Activated naive CD4-positive, alpha-beta T cell treated with anti-CD3 and anti-CD28 coated beads for 36 hours (primary cell): ENCODE measurements around the gene BOLA3. TPM values are rescaled to one million over a fixed set of nuclear protein-coding genes. Genes with fewer than 3 reads are reported as not detected.

Source experiments
- CTCF ChIA-PET: fragments of 350-600 bp; sonication (Branson Sonifier 250); formaldehyde crosslinking; loops from one replicate; lab custom pipeline; 2021; ENCODE audit warnings: antibody characterized with exemption; lab: Charles Lee
- DNase-seq: peaks from one replicate; pipeline ENCODE4 v3.0.0-alpha.2; 2020
- H3K27ac Mint-ChIP-seq: one replicate; pipeline ENCODE4 v1.8.0; 2021; ENCODE audit warnings: mild to moderate bottlenecking, mixed read lengths
- H3K27me3 Mint-ChIP-seq: one replicate; pipeline ENCODE4 v1.8.0; 2021; ENCODE audit warnings: low read depth, mixed read lengths
- H3K36me3 Mint-ChIP-seq: one replicate; pipeline ENCODE4 v1.8.0; 2021; ENCODE audit warnings: low read depth, mixed read lengths
- H3K4me1 Mint-ChIP-seq: one replicate; pipeline ENCODE4 v1.8.0; 2021; ENCODE audit warnings: low read depth, mixed read lengths
- H3K4me3 Mint-ChIP-seq: one replicate; pipeline ENCODE4 v1.8.0; 2021; ENCODE audit warnings: mild to moderate bottlenecking, moderate library complexity, mixed read lengths
- H3K9me3 Mint-ChIP-seq: one replicate; pipeline ENCODE4 v1.8.0; 2021; ENCODE audit warnings: mixed read lengths
- intact Hi-C: fragments of 100-400 bp; cut with micrococcal nuclease; formaldehyde crosslinking; loops from one replicate; pipeline ENCODE4 v1.15.1; 2023
- total RNA-seq, 2 experiments: library from RNA; stranded (reverse); gene quantifications; one replicate each; pipeline ENCODE4 v1.2.3, GENCODE V29; 2021

BOLA3 gene
- total RNA-seq, 2 experiments from 2014 or later = 103 to 112 TPM

GRCh38 chr2:74100254-74101216, 47.2 kb downstream of the BOLA3 start:
- DNase-seq = no peak
- Mint-ChIP-seq H3K9me3 (no peaks in the 10 kb centered on the region), H3K27me3 (no peaks in the 10 kb centered on the region), H3K27ac (peak overlapping the region; percentile 18), H3K4me1 (no peaks in the 10 kb centered on the region), H3K4me3 (no peak overlapping the region), H3K36me3 (peaks cover 13% of the 10 kb centered on the region)
- CTCF ChIA-PET = no interaction called here
- intact Hi-C loops = loop anchor here (10.0 kb wide), 2 partner anchors 196 to 276 kb away; partner anchors contain the start of gene STAMBP

- Mint-ChIP-seq H3K9me3 (no peaks in the 10 kb centered on the region), H3K36me3 (peaks cover 13% of the 10 kb centered on the region), H3K4me3 (no peak overlapping the region), H3K27me3 (no peaks in the 10 kb centered on the region), H3K4me1 (no peaks in the 10 kb centered on the region), H3K27ac (no peak overlapping the region)
- DNase-seq = no peak
- CTCF ChIA-PET = no interaction called here
- intact Hi-C loops = loop anchor here (10.0 kb wide), 2 partner anchors 195 to 275 kb away; partner anchors contain the start of gene STAMBP
Observed at GRCh38 chr2:74099835-74100234, 47.9 kb downstream of the BOLA3 start.

GRCh38 chr2:74099271-74099670, 48.4 kb downstream of the BOLA3 start:
- Mint-ChIP-seq H3K4me1 (no peaks in the 10 kb centered on the region), H3K9me3 (no peaks in the 10 kb centered on the region), H3K4me3 (no peak overlapping the region), H3K27me3 (no peaks in the 10 kb centered on the region), H3K36me3 (peaks cover 16% of the 10 kb centered on the region), H3K27ac (peak overlapping the region; percentile 24)
- DNase-seq = no peak
- intact Hi-C loops = no loop called here
- CTCF ChIA-PET = interaction anchor here (0.6 kb wide), 1 partner anchor 26 kb away, joined by 4 read pairs; no protein-coding TSS in a partner anchor

GRCh38 chr2:74097574-74097973, 50.1 kb downstream of the BOLA3 start:
- Mint-ChIP-seq H3K4me1 (no peaks in the 10 kb centered on the region), H3K27me3 (no peaks in the 10 kb centered on the region), H3K4me3 (no peak overlapping the region), H3K27ac (peak overlapping the region; percentile 14), H3K9me3 (no peaks in the 10 kb centered on the region), H3K36me3 (peaks cover 18% of the 10 kb centered on the region)
- no peak for DNase-seq
- intact Hi-C loops = no loop called here
- CTCF ChIA-PET = interaction anchor here (0.6 to 1.2 kb wide), 2 partner anchors 13 to 190 kb away, joined by 3 to 4 read pairs; no protein-coding TSS in a partner anchor

- Mint-ChIP-seq H3K36me3 (peaks cover 20% of the 10 kb centered on the region), H3K4me1 (no peaks in the 10 kb centered on the region), H3K27ac (no peak overlapping the region), H3K9me3 (no peaks in the 10 kb centered on the region), H3K27me3 (no peaks in the 10 kb centered on the region), H3K4me3 (no peak overlapping the region)
- CTCF ChIA-PET = no interaction called here
- intact Hi-C loops = no loop called here
- DNase-seq = no peak
Observed at GRCh38 chr2:74096052-74096451, 51.7 kb downstream of the BOLA3 start.

- intact Hi-C loops = no loop called here
- Mint-ChIP-seq H3K4me1 (no peaks in the 10 kb centered on the region), H3K27me3 (no peaks in the 10 kb centered on the region), H3K27ac (no peak overlapping the region), H3K9me3 (no peaks in the 10 kb centered on the region), H3K36me3 (peaks cover 18% of the 10 kb centered on the region), H3K4me3 (no peak overlapping the region)
- CTCF ChIA-PET = no interaction called here
- no peak for DNase-seq
Observed at GRCh38 chr2:74095632-74096031, 52.1 kb downstream of the BOLA3 start.

GRCh38 chr2:74094291-74094690, 53.4 kb downstream of the BOLA3 start:
- no peaks in the 10 kb centered on the region for H3K27me3 Mint-ChIP-seq
- H3K9me3 Mint-ChIP-seq = no peaks in the 10 kb centered on the region
- H3K27ac Mint-ChIP-seq = no peak overlapping the region
- DNase-seq = no peak
- peaks cover 18% of the 10 kb centered on the region for H3K36me3 Mint-ChIP-seq
- no peaks in the 10 kb centered on the region for H3K4me1 Mint-ChIP-seq
- no peak overlapping the region for H3K4me3 Mint-ChIP-seq
- CTCF ChIA-PET = interaction anchor here (0.6 kb wide), 1 partner anchor 457 kb away, joined by 7 read pairs; no protein-coding TSS in a partner anchor
- intact Hi-C loops = no loop called here

- Mint-ChIP-seq H3K36me3 (peaks cover 16% of the 10 kb centered on the region), H3K9me3 (no peaks in the 10 kb centered on the region), H3K27me3 (no peaks in the 10 kb centered on the region), H3K4me3 (no peak overlapping the region), H3K4me1 (no peaks in the 10 kb centered on the region), H3K27ac (no peak overlapping the region)
- DNase-seq = no peak
- intact Hi-C loops = no loop called here
- CTCF ChIA-PET = no interaction called here
Observed at GRCh38 chr2:74093840-74094239, 53.9 kb downstream of the BOLA3 start.

- Mint-ChIP-seq H3K9me3 (no peaks in the 10 kb centered on the region), H3K4me3 (no peak overlapping the region), H3K36me3 (peaks cover 16% of the 10 kb centered on the region), H3K27me3 (no peaks in the 10 kb centered on the region), H3K4me1 (no peaks in the 10 kb centered on the region), H3K27ac (no peak overlapping the region)
- CTCF ChIA-PET = no interaction called here
- no peak for DNase-seq
- intact Hi-C loops = no loop called here
Observed at GRCh38 chr2:74093426-74093825, 54.3 kb downstream of the BOLA3 start.

- DNase-seq = no peak
- Mint-ChIP-seq H3K36me3 (peaks cover 16% of the 10 kb centered on the region), H3K27me3 (no peaks in the 10 kb centered on the region), H3K4me3 (no peak overlapping the region), H3K9me3 (no peaks in the 10 kb centered on the region), H3K27ac (no peak overlapping the region), H3K4me1 (no peaks in the 10 kb centered on the region)
- intact Hi-C loops = no loop called here
- CTCF ChIA-PET = interaction anchor here (0.6 kb wide), 2 partner anchors 58 to 171 kb away, joined by 4 read pairs; no protein-coding TSS in a partner anchor
Observed at GRCh38 chr2:74092275-74092674, 55.4 kb downstream of the BOLA3 start.

GRCh38 chr2:74091391-74091790, 56.3 kb downstream of the BOLA3 start:
- no peaks in the 10 kb centered on the region for H3K27me3 Mint-ChIP-seq
- no peaks in the 10 kb centered on the region for H3K9me3 Mint-ChIP-seq
- peaks cover 16% of the 10 kb centered on the region for H3K36me3 Mint-ChIP-seq
- H3K27ac Mint-ChIP-seq = no peak overlapping the region
- DNase-seq = no peak
- no peak overlapping the region for H3K4me3 Mint-ChIP-seq
- H3K4me1 Mint-ChIP-seq = no peaks in the 10 kb centered on the region
- intact Hi-C loops = no loop called here
- CTCF ChIA-PET = interaction anchor here (1.2 kb wide), 1 partner anchor 104 kb away, joined by 3 read pairs; no protein-coding TSS in a partner anchor

- Mint-ChIP-seq H3K9me3 (no peaks in the 10 kb centered on the region), H3K4me1 (no peaks in the 10 kb centered on the region), H3K27me3 (no peaks in the 10 kb centered on the region), H3K27ac (no peak overlapping the region), H3K4me3 (no peak overlapping the region), H3K36me3 (peaks cover 18% of the 10 kb centered on the region)
- CTCF ChIA-PET = interaction anchor here (1.2 kb wide), 1 partner anchor 102 kb away, joined by 3 read pairs; no protein-coding TSS in a partner anchor
- intact Hi-C loops = no loop called here
- DNase-seq = no peak
Observed at GRCh38 chr2:74089816-74090745, 57.6 kb downstream of the BOLA3 start.
